SK-N-SH (cell line): Measurements from ENCODE around the gene NDUFAF8. TPM values are rescaled to one million over a fixed set of nuclear protein-coding genes. Genes with fewer than 3 reads are reported as not detected.

Experiments
- CTCF ChIA-PET: fragments of 300-600, 350-600 bp; formaldehyde crosslinking; extraction: SDS; loops from one replicate; lab custom pipeline; 2021; lab: Yijun Ruan, JAX
- POLR2A ChIA-PET: fragments of 350-600 bp; sonication (Branson Sonifier 250); formaldehyde crosslinking; extraction: SDS; loops from one replicate; lab custom pipeline; 2020; ENCODE audit warnings: antibody characterized with exemption, inconsistent platforms; lab: Yijun Ruan, JAX
- DNase-seq: peaks from one replicate; pipeline ENCODE4 v3.0.0; 2012
- H2AFZ ChIP-seq: fragments of 200-600 bp; sonication (generic); 2 replicates; pipeline ENCODE4 v1.8.1; 2016; ENCODE audit warnings: antibody characterized with exemption, mild to moderate bottlenecking, low read depth
- H3F3A ChIP-seq: fragments of 200-600 bp; sonication (generic); replicated peaks from 2 replicates; pipeline ENCODE3; 2016; ENCODE audit warnings: antibody characterized with exemption, mild to moderate bottlenecking; ENCODE audit not compliant: insufficient read depth
- H3K27ac ChIP-seq, 2 experiments: fragments of 200-500 bp in 1 of 2; fragments of 200-600 bp in 1 of 2; sonication (Bioruptor generic) in 1 of 2; sonication (generic), shearing (Covaris generic) in 1 of 2; 2 replicates each; pipeline versions ENCODE4 v1.5.1 to v1.6.1; 2014 to 2016; ENCODE audit warnings: low read depth in 2 of 2, inconsistent platforms in 1 of 2, low read length in 1 of 2, mild to moderate bottlenecking in 1 of 2, mixed read lengths in 1 of 2
- H3K27me3 ChIP-seq: fragments of 200-600 bp; sonication (generic), shearing (Covaris generic); 2 replicates; pipeline ENCODE4 v1.6.1; 2016; ENCODE audit warnings: mixed run types; ENCODE audit not compliant: insufficient read depth
- H3K36me3 ChIP-seq, 2 experiments: fragments of 200-500 bp in 1 of 2; fragments of 200-600 bp in 1 of 2; sonication (Bioruptor generic) in 1 of 2; sonication (generic) in 1 of 2; replicated peaks in 1 of 2; 2 replicates each; pipeline versions ENCODE3 to v1.5.1; 2014 to 2016; ENCODE audit warnings: low read length in 1 of 2, mild to moderate bottlenecking in 1 of 2; ENCODE audit not compliant: insufficient read depth in 2 of 2, control insufficient read depth in 1 of 2
- H3K4me1 ChIP-seq, 2 experiments: fragments of 200-500 bp in 1 of 2; fragments of 200-600 bp in 1 of 2; sonication (Bioruptor generic) in 1 of 2; sonication (generic), shearing (Covaris generic) in 1 of 2; 2 replicates each; pipeline versions ENCODE4 v1.5.1 to v1.6.1; 2014 to 2016; ENCODE audit warnings: low read depth in 1 of 2, low read length in 1 of 2, mixed run types in 1 of 2; ENCODE audit not compliant: insufficient read depth in 2 of 2, control insufficient read depth in 1 of 2
- H3K4me2 ChIP-seq: fragments of 200-600 bp; sonication (generic), shearing (Covaris generic); 2 replicates; pipeline ENCODE4 v1.6.1; 2017; ENCODE audit warnings: mixed run types
- H3K4me3 ChIP-seq, 2 experiments: fragments of 200-500 bp in 1 of 2; fragments of 200-600 bp in 1 of 2; sonication (Bioruptor generic) in 1 of 2; sonication (generic), shearing (Covaris generic) in 1 of 2; 2 replicates each; pipeline versions ENCODE4 v1.5.1 to v1.8.1; 2014 to 2016; ENCODE audit warnings: low read depth in 2 of 2, inconsistent platforms in 1 of 2, low read length in 1 of 2, mild to moderate bottlenecking in 1 of 2, mixed read lengths in 1 of 2, moderate library complexity in 1 of 2
- H3K79me2 ChIP-seq: fragments of 200-600 bp; sonication (generic); 2 replicates; pipeline ENCODE4 v1.8.1; 2017; ENCODE audit warnings: mild to moderate bottlenecking; ENCODE audit not compliant: insufficient read depth
- H3K9ac ChIP-seq: fragments of 200-600 bp; sonication (generic); 2 replicates; pipeline ENCODE4 v1.6.1; 2017; ENCODE audit warnings: mixed run types
- H3K9me2 ChIP-seq: fragments of 200-600 bp; sonication (generic); 2 replicates; pipeline ENCODE4 v1.6.1; 2017; ENCODE audit warnings: mixed run types
- H3K9me3 ChIP-seq: fragments of 200-600 bp; sonication (generic); 2 replicates; pipeline ENCODE4 v1.6.1; 2017; ENCODE audit warnings: mixed run types, mild to moderate bottlenecking, moderate library complexity
- H4K20me1 ChIP-seq: fragments of 200-600 bp; sonication (generic); 2 replicates; pipeline ENCODE4 v1.6.1; 2017; ENCODE audit warnings: mild to moderate bottlenecking, mixed run types; ENCODE audit not compliant: insufficient read depth
- CHD2 ChIP-seq: fragments of 150-350 bp; IDR thresholded peaks from 2 replicates; pipeline ENCODE4 v1.6.1; 2018; ENCODE audit warnings: low read length; ENCODE audit not compliant: partially characterized antibody
- ELF1 ChIP-seq: IDR thresholded peaks from 2 replicates; pipeline ENCODE4 v1.4.0; 2012
- EP300 ChIP-seq, 2 experiments: IDR thresholded peaks; 2 replicates each; pipeline versions ENCODE4 v1.4.0 to v1.6.1; 2012; ENCODE audit warnings: borderline replicate concordance in 1 of 2, low read depth in 1 of 2, low read length in 1 of 2
- EZH2phosphoT487 ChIP-seq: fragments of 200-600 bp; sonication (generic); IDR thresholded peaks from 2 replicates; pipeline ENCODE4 v1.6.1; 2017; ENCODE audit warnings: low read depth, mixed run types, mild to moderate bottlenecking, antibody characterized with exemption, moderate library complexity, borderline replicate concordance
- FOXJ3 ChIP-seq: sonication (generic); formaldehyde crosslinking; IDR thresholded peaks from 2 replicates; pipeline ENCODE4 v1.5.1; 2020; ENCODE audit warnings: mild to moderate bottlenecking, missing genetic modification reagents
- FOXM1 ChIP-seq: IDR thresholded peaks from 2 replicates; pipeline ENCODE4 v1.4.0; 2012; ENCODE audit warnings: low read depth, mild to moderate bottlenecking
- JUND ChIP-seq: IDR thresholded peaks from 2 replicates; pipeline ENCODE4 v1.4.0; 2012
- MAX ChIP-seq: IDR thresholded peaks from 2 replicates; pipeline ENCODE4 v1.4.0; 2012; ENCODE audit warnings: low read depth
- RAD21 ChIP-seq: IDR thresholded peaks from 2 replicates; pipeline ENCODE4 v1.6.1; 2012; ENCODE audit warnings: mild to moderate bottlenecking, low read length
- RCOR1 ChIP-seq: fragments of 150-350 bp; IDR thresholded peaks from 2 replicates; pipeline ENCODE4 v1.6.1; 2017; ENCODE audit warnings: antibody characterized with exemption, low read length
- TAF1 ChIP-seq: IDR thresholded peaks from 2 replicates; pipeline ENCODE4 v1.6.1; 2012; ENCODE audit warnings: low read depth, mild to moderate bottlenecking, low read length, moderate library complexity, borderline replicate concordance
- TCF12 ChIP-seq: IDR thresholded peaks from 2 replicates; pipeline ENCODE4 v1.4.0; 2012
- TEAD4 ChIP-seq: IDR thresholded peaks from 2 replicates; pipeline ENCODE4 v1.4.0; 2012; ENCODE audit warnings: mild to moderate bottlenecking, borderline replicate concordance; ENCODE audit not compliant: insufficient read depth
- USF1 ChIP-seq: IDR thresholded peaks from 2 replicates; pipeline ENCODE4 v1.4.0; 2012; ENCODE audit warnings: low read depth, borderline replicate concordance
- USF2 ChIP-seq: fragments of 150-350 bp; IDR thresholded peaks from 2 replicates; pipeline ENCODE4 v1.6.1; 2017; ENCODE audit warnings: antibody characterized with exemption, low read length, low read depth, borderline replicate concordance
- WGBS: methylation state at CpG from one replicate; pipeline ENCODE4 v1.1.6; 2017; ENCODE audit warnings: low lambda C conversion rate; 5-methylcytosine and 5-hydroxymethylcytosine counted together
- polyA plus RNA-seq, 3 experiments: library from polyadenylated mRNA; depleted of rRNA; stranded (reverse); fragments of >200 nt; gene quantifications; 2 replicates each; pipeline ENCODE4 v1.2.3, GENCODE V29; 2012

Gene NDUFAF8
- polyA plus RNA-seq, 1 of the 3 experiments (the other 2 are of a cell fraction), result 229 TPM

- TF ChIP-seq TEAD4, result no peak
These were observed 2.3 kb upstream of the NDUFAF8 start (continued) for GRCh38 chr17:81236784-81237183.

GRCh38 chr17:81237591-81238489, 1.3 kb upstream of the NDUFAF8 start:
- H2AFZ ChIP-seq, result 0 out of 2 replicates have a peak overlapping the region, but pooled peaks have one; percentile 59
- CTCF ChIA-PET, result interaction anchor here (0.8 to 12.8 kb wide), 10 partner anchors 8 to 363 kb away, joined by 3 to 133 read pairs (median 8); partner anchors contain the start of gene CEP131
- H3K9me3 ChIP-seq, result no peaks in the 10 kb centered on the region
- peaks cover 0 to 40% of the 10 kb centered on the region in 2 experiments; a peak in 2 of 4 replicates for H3K4me1 ChIP-seq
- H3K27ac ChIP-seq, result no peak overlapping the region
- POLR2A ChIA-PET, result interaction anchor here (1.4 to 1.5 kb wide), 2 partner anchors 8 to 13 kb away, joined by 5 to 9 read pairs; no protein-coding TSS in a partner anchor
- H3K9me2 ChIP-seq, result no peaks in the 10 kb centered on the region
- peaks cover 0 to 26% of the 10 kb centered on the region in 2 experiments for H3K36me3 ChIP-seq
- peaks cover 10% of the 10 kb centered on the region for H4K20me1 ChIP-seq
- peak overlapping the region; percentile 93 to 99 for H3K4me3 ChIP-seq
- no peaks in the 10 kb centered on the region for H3K27me3 ChIP-seq
- H3F3A ChIP-seq, result peaks cover 4% of the 10 kb centered on the region
- H3K9ac ChIP-seq, result peak overlapping the region; percentile 85
- TF ChIP-seq RCOR1 (no peak), FOXJ3 (CRISPR knock-in tag) (no peak), RAD21 (no peak), USF1 (no peak), JUND (no peak), EP300 (IDR thresholded peaks at IDR 0.05; ENCODE audit: borderline replicate concordance in 1 of 2, low read depth in 1 of 2, low read length in 1 of 2) (no peak), TCF12 (no peak), ELF1 (no peak), EZH2phosphoT487 (no peak)
- peaks cover 58% of the 10 kb centered on the region for H3K79me2 ChIP-seq
- WGBS, result 48% methylated on average over 34 of the region's 36 CpGs
- peak overlapping the region; percentile 95 for H3K4me2 ChIP-seq
- no peak for DNase-seq

- Histone ChIP-seq H3K27ac (peak overlapping the region in 1 of 2 experiments; percentile 23; a peak in 1 of 4 replicates), H3K9me2 (no peaks in the 10 kb centered on the region), H3K4me1 (peaks cover 0 to 40% of the 10 kb centered on the region in 2 experiments; a peak in 2 of 4 replicates), H3K4me3 (peak overlapping the region; percentile 93 to 99), H3K27me3 (no peaks in the 10 kb centered on the region), H3K36me3 (peaks cover 0 to 24% of the 10 kb centered on the region in 2 experiments), H3K9me3 (no peaks in the 10 kb centered on the region), H2AFZ (peak overlapping the region; percentile 59; the same call in 1 of the 2 replicates), H3F3A (peaks cover 4% of the 10 kb centered on the region), H3K9ac (peak overlapping the region; percentile 85), H4K20me1 (peaks cover 13% of the 10 kb centered on the region), H3K4me2 (peak overlapping the region; percentile 95), H3K79me2 (peaks cover 58% of the 10 kb centered on the region)
- WGBS, result 1% methylated on average over 20 of the region's 26 CpGs
- TF ChIP-seq USF2 (no peak), TAF1 (no peak), FOXM1 (no peak), CHD2 (no peak), MAX (no peak), RCOR1 (no peak)
- DNase-seq, result no peak
- ChIA-PET CTCF (interaction anchor here (0.7 to 12.8 kb wide), 14 partner anchors 9 to 362 kb away, joined by 3 to 133 read pairs (median 7); partner anchors contain the start of gene CEP131), POLR2A (interaction anchor here (0.7 to 1.5 kb wide), 10 partner anchors 9 to 277 kb away, joined by 3 to 9 read pairs (median 3); partner anchors contain the start of gene SLC38A10)
These were observed 666 bp upstream of the NDUFAF8 start for GRCh38 chr17:81238490-81238814.
